NCI-H2029 treated with DMSO at 0.1 percent for 48 hours (cell line): ENCODE measurements around the gene ST3GAL6.

Experiments used
- DNase-seq: peaks from one replicate; lab custom pipeline; 2025; lab: John Stamatoyannopoulos, UW

Gene ST3GAL6

GRCh38 chr3:98740324-98740723 lies 22.8 kb upstream of the ST3GAL6 start:
- no peak for DNase-seq

- no peak for DNase-seq
Observed at GRCh38 chr3:98741121-98741716, 21.9 kb upstream of the ST3GAL6 start.

GRCh38 chr3:98743071-98743470 lies 20.1 kb upstream of the ST3GAL6 start:
- no peak for DNase-seq

GRCh38 chr3:98744283-98744682 lies 18.9 kb upstream of the ST3GAL6 start:
- no peak for DNase-seq

GRCh38 chr3:98745718-98746117 lies 17.4 kb upstream of the ST3GAL6 start:
- no peak for DNase-seq

- no peak for DNase-seq
Observed at GRCh38 chr3:98746122-98746521, 17.0 kb upstream of the ST3GAL6 start.

GRCh38 chr3:98746882-98747281 lies 16.3 kb upstream of the ST3GAL6 start:
- DNase-seq: no peak

GRCh38 chr3:98750276-98750919 lies 12.7 kb upstream of the ST3GAL6 start:
- no peak for DNase-seq

GRCh38 chr3:98754483-98754882 lies 8.7 kb upstream of the ST3GAL6 start:
- DNase-seq: no peak

- no peak for DNase-seq
Observed at GRCh38 chr3:98755601-98756000, 7.5 kb upstream of the ST3GAL6 start.

- no peak for DNase-seq
Observed at GRCh38 chr3:98759629-98760028, 3.5 kb upstream of the ST3GAL6 start.

GRCh38 chr3:98761643-98762229 lies 1.4 kb upstream of the ST3GAL6 start:
- no peak for DNase-seq

- DNase-seq: no peak
Observed at GRCh38 chr3:98763819-98764418, 779 bp downstream of the ST3GAL6 start.

GRCh38 chr3:98764472-98764884 lies 1.3 kb downstream of the ST3GAL6 start:
- no peak for DNase-seq

GRCh38 chr3:98765721-98766120 lies 2.6 kb downstream of the ST3GAL6 start:
- DNase-seq: no peak

GRCh38 chr3:98766924-98767323 lies 3.8 kb downstream of the ST3GAL6 start:
- no peak for DNase-seq

- no peak for DNase-seq
Observed at GRCh38 chr3:98768961-98769360, 5.8 kb downstream of the ST3GAL6 start.

- DNase-seq: no peak
Observed at GRCh38 chr3:98769448-98769847, 6.3 kb downstream of the ST3GAL6 start.

GRCh38 chr3:98770261-98771039 lies 7.3 kb downstream of the ST3GAL6 start:
- no peak for DNase-seq

GRCh38 chr3:98772022-98772421 lies 8.9 kb downstream of the ST3GAL6 start:
- DNase-seq: no peak

GRCh38 chr3:98775459-98776139 lies 12.5 kb downstream of the ST3GAL6 start:
- no peak for DNase-seq

- DNase-seq: no peak
Observed at GRCh38 chr3:98776140-98776493, 13.0 kb downstream of the ST3GAL6 start.
